ENCODE measurements around the gene SLC2A11. TPM values are rescaled to one million over a fixed set of nuclear protein-coding genes. Genes with fewer than 3 reads are reported as not detected.

The SLC2A11 gene, protein sequence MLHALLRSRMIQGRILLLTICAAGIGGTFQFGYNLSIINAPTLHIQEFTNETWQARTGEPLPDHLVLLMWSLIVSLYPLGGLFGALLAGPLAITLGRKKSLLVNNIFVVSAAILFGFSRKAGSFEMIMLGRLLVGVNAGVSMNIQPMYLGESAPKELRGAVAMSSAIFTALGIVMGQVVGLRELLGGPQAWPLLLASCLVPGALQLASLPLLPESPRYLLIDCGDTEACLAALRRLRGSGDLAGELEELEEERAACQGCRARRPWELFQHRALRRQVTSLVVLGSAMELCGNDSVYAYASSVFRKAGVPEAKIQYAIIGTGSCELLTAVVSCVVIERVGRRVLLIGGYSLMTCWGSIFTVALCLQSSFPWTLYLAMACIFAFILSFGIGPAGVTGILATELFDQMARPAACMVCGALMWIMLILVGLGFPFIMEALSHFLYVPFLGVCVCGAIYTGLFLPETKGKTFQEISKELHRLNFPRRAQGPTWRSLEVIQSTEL
- total RNA-seq: 6.2 and 10.0 TPM in 2 replicates

GRCh38 chr22:23857606-23858483 lies at the start of gene SLC2A11:
TSS of gene SLC2A11 (plus strand) at chr22:23857875. CDS start at chr22:23858000, 125 bp downstream.

GRCh38 chr22:23838681-23839468 lies 18.8 kb upstream of the SLC2A11 start, which contains the start of gene DERL3:
TSS of gene DERL3 (minus strand) at chr22:23839006. CDS start at chr22:23838987, 19 bp downstream.

GRCh38 chr22:23893945-23894709 lies 36.5 kb downstream of the SLC2A11 start, which contains the start of gene MIF:
TSS of gene MIF (plus strand) at chr22:23894383. CDS start at chr22:23894475, 92 bp downstream.

Other genes starting within 250 kb of the SLC2A11 start
- 0.43 TPM in 1 of 2 replicates, not detected in the other for gene DRICH1, start 225.6 kb upstream of the SLC2A11 start, total RNA-seq
- gene RGL4, start 166.9 kb upstream of the SLC2A11 start, total RNA-seq: not detected in 2 replicates
- gene ZNF70, start 106.8 kb upstream of the SLC2A11 start, total RNA-seq: 1.7 and 2.9 TPM in 2 replicates
- not detected in 2 replicates for gene VPREB3, start 103.5 kb upstream of the SLC2A11 start, total RNA-seq
- gene C22orf15, start 94.9 kb upstream of the SLC2A11 start, total RNA-seq: not detected in 2 replicates
- 10.6 and 29.6 TPM in 2 replicates for gene CHCHD10, start 89.9 kb upstream of the SLC2A11 start, total RNA-seq
- 0.34 and 0.93 TPM in 2 replicates for gene MMP11, start 85.0 kb upstream of the SLC2A11 start, total RNA-seq
- 30.4 and 39.5 TPM in 2 replicates for gene SMARCB1, start 70.9 kb upstream of the SLC2A11 start, total RNA-seq
- gene DERL3, start 18.9 kb upstream of the SLC2A11 start, total RNA-seq: under 0.01 and 0.07 TPM in 2 replicates
- 210 and 212 TPM in 2 replicates for gene MIF, start 36.5 kb downstream of the SLC2A11 start, total RNA-seq
- gene GSTT2B, start 103.3 kb downstream of the SLC2A11 start, total RNA-seq: 0.21 and 0.34 TPM in 2 replicates
- 0.28 and 1.7 TPM in 2 replicates for gene DDTL, start 109.0 kb downstream of the SLC2A11 start, total RNA-seq
- gene DDT, start 116.6 kb downstream of the SLC2A11 start, total RNA-seq: 53.7 and 68.4 TPM in 2 replicates
- gene GSTT2, start 122.3 kb downstream of the SLC2A11 start, total RNA-seq: not detected in 2 replicates
- gene GSTT4, start 147.6 kb downstream of the SLC2A11 start, total RNA-seq: not detected in 2 replicates
- 21.2 and 54.3 TPM in 2 replicates for gene CABIN1, start 153.4 kb downstream of the SLC2A11 start, total RNA-seq